Measurements from ENCODE around the gene MYCBPAP.

The MYCBPAP gene

DNA sequence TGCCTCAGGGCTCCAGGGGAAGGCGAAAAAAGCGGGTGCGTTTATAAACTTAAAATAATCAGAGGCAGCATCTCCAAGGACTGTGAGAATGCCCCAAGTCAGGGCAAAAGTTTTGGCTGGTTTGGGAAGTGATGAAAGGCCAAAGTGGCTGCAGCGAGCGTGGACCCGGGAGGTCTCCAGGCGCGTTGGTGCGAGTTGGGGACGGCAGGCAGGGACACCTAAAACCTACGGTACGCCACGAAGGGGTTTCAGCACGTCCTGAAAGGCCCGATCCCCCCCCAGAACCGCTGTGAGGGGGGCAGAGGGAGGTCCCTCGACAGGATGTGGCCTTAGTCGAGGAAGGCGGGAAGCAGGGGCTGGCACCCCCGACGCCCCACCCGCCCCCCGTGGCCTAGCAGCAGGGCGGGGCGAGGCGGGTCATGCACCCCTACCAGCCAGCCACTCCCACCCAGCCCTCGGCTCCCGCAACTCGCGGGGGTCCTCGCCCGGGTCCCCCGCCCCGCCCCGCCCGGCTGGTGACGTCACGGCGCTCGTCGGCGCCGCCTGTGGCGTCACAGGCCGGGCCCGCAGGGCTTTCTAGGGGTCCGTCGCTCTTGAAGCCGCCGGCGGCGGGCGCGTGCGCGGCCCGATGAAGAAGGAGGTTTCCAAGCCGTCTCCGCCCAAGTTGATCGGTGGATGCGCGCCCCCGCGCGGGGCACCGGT is at the start of gene MYCBPAP:
TSS of gene MYCBPAP (plus strand) at position 569 of the 702 bp plus-strand sequence. CDS start 236 bp downstream, outside the sequence.
- peak; percentile 63 for DNase-seq

DNA sequence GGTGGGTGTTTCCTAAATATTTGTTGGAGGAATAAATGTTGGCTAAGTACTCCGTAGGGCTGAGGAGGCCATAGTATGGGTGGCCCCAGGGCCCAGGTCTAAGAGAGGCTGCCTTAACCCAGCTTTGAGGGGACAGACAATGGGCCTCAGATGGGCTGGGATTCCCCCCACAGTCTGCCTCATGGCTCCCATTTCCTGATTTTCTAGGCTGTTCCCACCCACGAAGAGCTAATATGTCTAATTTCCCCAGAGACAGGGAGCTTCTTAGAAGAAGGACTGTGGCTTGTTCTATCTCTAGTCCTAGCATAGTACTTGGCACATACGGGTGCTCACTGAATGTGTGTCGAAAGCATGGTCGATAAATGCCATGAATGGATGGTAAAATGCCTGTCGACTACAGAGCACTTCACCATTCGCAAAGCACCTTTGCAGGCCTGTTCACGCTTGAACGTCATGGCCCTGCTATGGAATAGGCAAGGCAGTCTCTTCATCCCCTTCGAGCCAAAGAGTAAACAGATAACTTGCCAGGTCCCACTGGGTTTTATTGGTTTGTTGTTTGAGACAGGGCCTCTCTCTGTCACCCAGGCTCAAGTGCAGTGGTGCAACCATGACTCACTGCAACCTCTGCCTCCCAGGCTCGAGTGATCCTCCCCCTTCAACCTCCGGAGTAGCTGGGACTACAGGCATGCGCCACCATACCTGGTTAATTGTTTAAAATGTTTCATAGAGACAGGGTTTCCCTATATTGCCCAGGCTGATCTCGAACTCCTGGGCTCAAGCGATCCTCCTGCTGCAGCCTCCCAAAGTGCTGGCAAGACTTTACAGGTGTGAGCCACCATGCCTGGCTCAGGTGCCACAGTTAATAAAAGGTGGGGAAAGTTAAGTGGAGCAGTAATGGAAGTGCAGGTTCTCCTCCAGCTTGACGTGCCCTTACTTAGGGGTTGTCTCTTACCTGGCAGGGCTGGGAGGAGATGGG is 49.2 kb upstream of the MYCBPAP start:
- no peak for DNase-seq

- no peak for DNase-seq
Measured at GRCh38 chr17:50459756-50460155, 48.5 kb upstream of the MYCBPAP start.

GRCh38 chr17:50460831-50461526 is 47.3 kb upstream of the MYCBPAP start:
- no peak for DNase-seq

GRCh38 chr17:50461550-50462132 is 46.6 kb upstream of the MYCBPAP start:
- DNase-seq = no peak

- DNase-seq = no peak
Measured at GRCh38 chr17:50462446-50462845, 45.8 kb upstream of the MYCBPAP start.

GRCh38 chr17:50464121-50464520 is 44.1 kb upstream of the MYCBPAP start:
- no peak for DNase-seq

DNA sequence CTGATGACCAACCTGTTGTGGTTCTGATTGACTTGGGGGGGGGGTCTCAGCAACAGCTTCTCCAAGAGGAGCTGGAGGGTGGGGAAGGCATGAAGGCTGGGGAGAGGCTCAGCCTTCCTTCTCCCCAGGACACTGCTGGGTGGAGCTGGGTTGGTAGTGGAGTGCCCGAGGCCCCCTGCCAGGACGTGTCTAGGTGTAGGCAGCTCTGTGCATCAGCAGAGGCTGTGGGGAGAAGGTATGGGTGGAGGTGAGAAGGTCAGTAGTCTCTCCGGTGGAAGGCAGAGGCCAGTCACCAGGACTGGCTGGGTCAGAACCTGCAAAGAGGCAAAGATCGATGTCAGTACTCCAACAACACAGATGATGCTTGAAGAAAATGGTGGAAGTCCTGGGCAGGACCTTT is 43.5 kb upstream of the MYCBPAP start:
- DNase-seq = no peak

DNA sequence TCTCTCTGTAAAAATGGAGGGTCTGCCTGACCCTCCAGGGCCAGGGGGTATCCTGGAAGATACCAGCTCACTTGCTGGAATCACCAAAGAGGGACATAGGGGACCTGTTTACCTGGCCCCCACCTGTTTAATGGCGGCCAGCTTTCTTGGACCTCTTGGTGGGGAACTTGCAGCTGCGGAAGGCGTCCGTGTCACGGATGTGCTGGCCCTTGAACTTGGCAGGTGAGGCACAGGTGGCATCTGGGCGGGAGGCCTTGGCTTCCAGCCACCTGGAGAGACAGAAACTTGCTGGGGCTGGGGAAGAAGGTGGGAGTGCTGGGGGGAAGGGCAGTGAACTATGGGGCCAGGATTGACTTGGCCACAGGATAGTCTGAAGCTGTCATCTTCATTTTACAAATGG is 43.1 kb upstream of the MYCBPAP start:
- DNase-seq = no peak

DNA sequence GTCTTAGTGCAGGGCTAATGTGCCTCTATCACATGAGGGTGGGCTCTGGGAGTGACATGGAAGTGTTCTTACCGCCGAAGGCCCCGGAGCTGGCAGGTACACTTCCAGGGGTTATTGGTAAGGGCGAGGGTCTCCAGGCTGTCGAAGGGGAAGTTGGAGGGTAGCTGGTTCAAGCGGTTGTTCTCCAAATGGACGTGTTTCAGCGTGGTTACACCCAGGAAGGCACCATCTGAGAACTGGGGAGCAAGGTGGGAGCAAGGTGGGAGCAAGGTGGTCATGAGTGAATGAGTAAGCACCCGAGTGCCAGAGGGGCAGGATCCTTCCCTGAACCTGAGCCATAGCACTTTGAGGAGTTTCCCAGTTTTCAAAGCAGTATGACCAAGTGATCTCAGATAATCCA is 42.6 kb upstream of the MYCBPAP start:
- DNase-seq = no peak

GRCh38 chr17:50466371-50467113 is 41.7 kb upstream of the MYCBPAP start:
- DNase-seq = no peak

GRCh38 chr17:50467114-50467854 is 41.0 kb upstream of the MYCBPAP start:
- DNase-seq = no peak

DNA sequence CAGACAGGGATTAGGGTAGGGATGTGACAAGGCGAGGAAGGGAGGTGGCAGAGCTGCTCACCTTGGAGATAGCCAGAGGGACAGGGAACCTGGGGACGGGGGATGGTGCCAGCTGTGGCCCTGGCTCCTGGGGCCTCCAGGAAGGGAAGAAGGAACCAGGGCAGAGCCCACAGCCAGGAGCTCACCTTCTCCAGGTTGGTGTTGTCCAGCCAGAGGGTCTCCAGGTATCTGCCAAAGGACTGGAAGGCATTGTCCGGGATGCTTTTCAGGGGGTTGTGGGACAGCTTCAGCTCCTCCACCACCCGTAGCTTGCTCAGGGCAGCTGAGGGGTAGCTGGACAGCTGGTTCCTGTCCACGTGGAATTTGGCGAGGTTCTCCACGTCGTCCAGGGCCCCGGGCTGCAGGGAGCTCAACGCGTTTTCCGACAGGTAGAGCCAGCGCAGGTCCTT is 40.4 kb upstream of the MYCBPAP start:
- DNase-seq = no peak

DNA sequence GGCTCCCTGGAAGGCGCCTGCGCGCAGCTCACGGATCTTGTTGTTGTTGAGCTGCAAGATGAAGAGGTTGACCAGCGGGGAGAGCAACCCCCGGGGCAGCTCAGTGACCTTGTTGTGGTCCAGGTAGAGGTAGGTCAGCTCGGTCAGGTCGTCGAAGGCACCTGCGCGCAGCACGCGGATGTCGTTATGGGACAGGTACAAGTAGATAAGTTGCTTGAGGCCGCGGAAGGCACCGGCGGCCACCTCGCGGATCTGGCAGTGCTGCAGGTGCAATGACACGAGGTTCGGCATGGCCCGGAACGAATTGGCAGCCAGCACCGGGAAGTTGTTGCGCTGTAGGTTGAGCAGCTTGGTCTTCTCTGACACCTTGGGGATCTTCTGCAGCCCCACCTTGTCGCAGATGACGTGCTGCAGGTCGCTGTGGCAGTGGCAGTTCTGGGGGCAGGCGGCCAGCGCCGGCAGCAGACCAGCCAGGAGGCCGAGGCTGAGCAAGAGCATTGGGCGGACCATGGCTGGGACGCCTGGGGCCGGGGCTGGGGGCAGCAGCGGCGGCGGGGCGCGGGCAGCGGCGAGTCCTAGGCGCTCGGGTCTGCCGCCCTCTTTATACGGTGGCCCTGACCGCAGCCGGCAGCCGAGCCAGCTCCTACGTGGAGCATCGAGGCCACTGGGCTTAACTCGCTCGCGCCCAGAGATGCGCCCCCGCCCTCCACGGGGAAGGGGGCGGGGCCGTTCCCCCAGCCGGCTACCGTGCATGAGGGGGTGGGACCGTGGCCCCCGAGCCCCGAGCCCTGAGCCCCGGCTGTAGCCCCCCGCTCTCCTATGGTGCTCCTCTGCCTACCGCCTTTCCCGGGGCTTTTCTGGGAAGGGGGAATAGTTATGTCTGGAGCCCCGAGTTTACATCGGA is 39.7 kb upstream of the MYCBPAP start, which contains the start of gene CHAD:
TSS of gene CHAD (minus strand) at position 577 of the 904 bp plus-strand sequence. CDS start at position 510, 67 bp downstream.
- DNase-seq = no peak

DNA sequence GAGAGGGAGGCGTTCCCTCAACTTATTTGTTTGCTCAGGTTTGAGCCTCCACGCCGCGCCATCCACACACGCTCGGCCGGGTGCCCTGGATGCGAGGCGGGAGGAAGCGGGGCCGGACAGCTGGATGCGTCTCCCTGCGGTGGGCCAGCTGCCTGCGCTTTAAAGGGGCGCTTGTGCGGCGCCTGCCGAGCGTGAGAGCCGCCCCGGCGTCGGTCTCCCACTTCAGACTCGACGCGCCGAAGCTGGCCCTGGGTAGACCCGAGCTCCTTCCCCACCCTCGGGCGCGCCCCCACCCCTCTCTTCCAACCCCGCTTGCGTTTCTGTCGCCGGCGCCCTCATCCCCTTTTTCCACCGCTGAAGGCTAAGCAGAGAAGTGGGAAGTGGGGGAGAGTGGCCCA is 39.0 kb upstream of the MYCBPAP start:
- no peak for DNase-seq

- DNase-seq = no peak
Measured at GRCh38 chr17:50469671-50470305, 38.5 kb upstream of the MYCBPAP start.

- no peak for DNase-seq
Measured at GRCh38 chr17:50470426-50470825, 37.8 kb upstream of the MYCBPAP start.

GRCh38 chr17:50471009-50471905 is 37.0 kb upstream of the MYCBPAP start:
- DNase-seq = no peak

- DNase-seq = no peak
Measured at GRCh38 chr17:50472286-50472685, 36.0 kb upstream of the MYCBPAP start.
